GM11168 (cell line): ENCODE data around the gene PEX11G.

Experiments used
- in situ Hi-C: fragments of 300-500 bp; cut with MboI; formaldehyde crosslinking; loops from one replicate; pipeline ENCODE4 v1.12.0; 2022; ENCODE audit warnings: low sequenced_read_pairs; ENCODE audit not compliant: unreplicated experiment

The PEX11G gene

GRCh38 chr19:7488736-7489353, at the start of gene PEX11G:
Gene PEX11G (minus strand): TSS chr19:7489035. CDS start chr19:7489010, 25 bp downstream.
- in situ Hi-C loops: no loop called here

- in situ Hi-C loops: no loop called here
Measured at GRCh38 chr19:7535998-7536695, 47.3 kb upstream of the PEX11G start.

- in situ Hi-C loops: no loop called here
Measured at GRCh38 chr19:7535047-7535997, 46.5 kb upstream of the PEX11G start, which contains the start of gene PNPLA6. Gene PNPLA6 (plus strand): TSS chr19:7535717. CDS start chr19:7535789, 72 bp downstream.

- in situ Hi-C loops: no loop called here
Measured at GRCh38 chr19:7534531-7535046, 45.8 kb upstream of the PEX11G start.

- in situ Hi-C loops: no loop called here
Measured at GRCh38 chr19:7533925-7534480, 45.2 kb upstream of the PEX11G start.

- in situ Hi-C loops: no loop called here
Measured at GRCh38 chr19:7533281-7533885, 44.5 kb upstream of the PEX11G start.

GRCh38 chr19:7529610-7530490, 41.0 kb upstream of the PEX11G start:
- in situ Hi-C loops: no loop called here

GRCh38 chr19:7529246-7529600, 40.4 kb upstream of the PEX11G start:
- in situ Hi-C loops: no loop called here

GRCh38 chr19:7528522-7529245, 39.8 kb upstream of the PEX11G start:
- in situ Hi-C loops: no loop called here

- in situ Hi-C loops: no loop called here
Measured at GRCh38 chr19:7528192-7528519, 39.3 kb upstream of the PEX11G start.

- in situ Hi-C loops: no loop called here
Measured at GRCh38 chr19:7527516-7528191, 38.8 kb upstream of the PEX11G start.

- in situ Hi-C loops: no loop called here
Measured at GRCh38 chr19:7526059-7526929, 37.5 kb upstream of the PEX11G start.

GRCh38 chr19:7524992-7525739, 36.3 kb upstream of the PEX11G start:
- in situ Hi-C loops: no loop called here

- in situ Hi-C loops: no loop called here
Measured at GRCh38 chr19:7524523-7524922, 35.7 kb upstream of the PEX11G start.

GRCh38 chr19:7522923-7523667, 34.3 kb upstream of the PEX11G start:
- in situ Hi-C loops: no loop called here
